Raji (cell line): ENCODE measurements around the gene TIRAP.

Experiments used
- POLR2A ChIP-seq: IDR thresholded peaks from 2 replicates; pipeline ENCODE4 v1.6.1; 2011; ENCODE audit warnings: low read depth, low read length, control low read depth; ENCODE audit not compliant: insufficient read depth

TIRAP gene

GRCh38 chr11:126277780-126278179, 5.1 kb upstream of the TIRAP start:
- no peak for TF ChIP-seq POLR2A

GRCh38 chr11:126279191-126279590, 3.7 kb upstream of the TIRAP start:
- TF ChIP-seq POLR2A: no peak

GRCh38 chr11:126280595-126280994, 2.3 kb upstream of the TIRAP start:
- TF ChIP-seq POLR2A: no peak

GRCh38 chr11:126281245-126281644, 1.6 kb upstream of the TIRAP start:
- no peak for TF ChIP-seq POLR2A

- TF ChIP-seq POLR2A: no peak
Observed at GRCh38 chr11:126281666-126282175, 1.2 kb upstream of the TIRAP start.

GRCh38 chr11:126282361-126282735, 545 bp upstream of the TIRAP start:
- no peak for TF ChIP-seq POLR2A

GRCh38 chr11:126284829-126285228, 1.9 kb downstream of the TIRAP start:
- TF ChIP-seq POLR2A: no peak

- TF ChIP-seq POLR2A: no peak
Observed at GRCh38 chr11:126288237-126288636, 5.3 kb downstream of the TIRAP start.

GRCh38 chr11:126290887-126291286, 8.0 kb downstream of the TIRAP start:
- TF ChIP-seq POLR2A: no peak

GRCh38 chr11:126293726-126294125, 10.8 kb downstream of the TIRAP start:
- no peak for TF ChIP-seq POLR2A

- TF ChIP-seq POLR2A: no peak
Observed at GRCh38 chr11:126297004-126297403, 14.1 kb downstream of the TIRAP start.

- peak; percentile 99 for TF ChIP-seq POLR2A
Observed at GRCh38 chr11:126303623-126304456, 20.9 kb downstream of the TIRAP start, which contains the start of gene DCPS. DCPS (plus strand) TSS chr11:126304060; CDS start chr11:126304081, 21 bp downstream.

GRCh38 chr11:126304457-126305075, 21.7 kb downstream of the TIRAP start:
- no peak for TF ChIP-seq POLR2A

- TF ChIP-seq POLR2A: no peak
Observed at GRCh38 chr11:126305699-126306098, 22.8 kb downstream of the TIRAP start.

- TF ChIP-seq POLR2A: no peak
Observed at GRCh38 chr11:126307706-126308105, 24.8 kb downstream of the TIRAP start.

- TF ChIP-seq POLR2A: no peak
Observed at GRCh38 chr11:126308271-126308671, 25.4 kb downstream of the TIRAP start.

GRCh38 chr11:126310200-126310991, 27.5 kb downstream of the TIRAP start:
- TF ChIP-seq POLR2A: no peak
